OCI-LY7 (cell line): ENCODE data around the gene PTRHD1. TPM values are rescaled to one million over a fixed set of nuclear protein-coding genes. Genes with fewer than 3 reads are reported as not detected.

Experiments used
- BruUV-seq: library from RNA; stranded (reverse); fragments of 400-500 nt; replicated peaks from 2 replicates; lab custom pipeline; 2021; lab: Mats Ljungman, UMichigan
- CTCF ChIA-PET: fragments of 300-600 bp; sonication (Branson Sonifier 250); formaldehyde crosslinking; loops from one replicate; lab custom pipeline; 2022; ENCODE audit warnings: antibody characterized with exemption; ENCODE audit not compliant: unreplicated experiment; lab: Charles Lee
- POLR2A ChIA-PET: fragments of 300-600 bp; sonication (Branson Sonifier 250); formaldehyde crosslinking; loops from one replicate; lab custom pipeline; 2022; ENCODE audit warnings: antibody characterized with exemption; lab: Charles Lee
- DNase-seq: peaks from one replicate; pipeline ENCODE4 v3.0.0-alpha.2; 2015; ENCODE audit warnings: low spot score
- H2AFZ ChIP-seq: fragments of 200-600 bp; sonication (generic), shearing (Covaris generic); 2 replicates; pipeline ENCODE4 v1.6.1; 2014; ENCODE audit warnings: mild to moderate bottlenecking, antibody characterized with exemption, low read length, moderate library complexity
- H3K27ac ChIP-seq: fragments of 200-600 bp; sonication (generic); 2 replicates; pipeline ENCODE4 v1.5.1; 2014; ENCODE audit warnings: mixed run types, low read depth, mild to moderate bottlenecking, moderate library complexity, low read length, inconsistent platforms; ENCODE audit not compliant: poor library complexity, severe bottlenecking
- H3K36me3 ChIP-seq: fragments of 200-600 bp; sonication (generic); 2 replicates; pipeline ENCODE4 v1.6.1; 2014; ENCODE audit warnings: mild to moderate bottlenecking, antibody characterized with exemption, low read length, moderate library complexity, mixed read lengths; ENCODE audit not compliant: insufficient read depth
- H3K4me1 ChIP-seq: fragments of 200-600 bp; sonication (generic); 2 replicates; pipeline ENCODE4 v1.5.1; 2014; ENCODE audit warnings: mild to moderate bottlenecking, low read length; ENCODE audit not compliant: insufficient read depth, poor library complexity, severe bottlenecking
- H3K4me2 ChIP-seq: fragments of 200-600 bp; sonication (generic); 2 replicates; pipeline ENCODE4 v1.6.1; 2014; ENCODE audit warnings: mild to moderate bottlenecking, low read length
- H3K4me3 ChIP-seq: fragments of 200-600 bp; sonication (generic); 2 replicates; pipeline ENCODE4 v1.5.1; 2014; ENCODE audit warnings: mild to moderate bottlenecking, low read depth, low read length; ENCODE audit not compliant: poor library complexity, severe bottlenecking
- H3K79me2 ChIP-seq: fragments of 200-600 bp; sonication (generic); 2 replicates; pipeline ENCODE4 v1.6.1; 2016; ENCODE audit warnings: low read depth, mild to moderate bottlenecking, low read length, moderate library complexity, mixed read lengths; ENCODE audit not compliant: insufficient read depth
- H3K9me2 ChIP-seq: fragments of 200-600 bp; sonication (generic); 2 replicates; pipeline ENCODE4 v1.6.1; 2016; ENCODE audit warnings: mild to moderate bottlenecking, low read length, mixed read lengths; ENCODE audit not compliant: insufficient read depth
- H3K9me3 ChIP-seq: fragments of 200-600 bp; sonication (generic); 2 replicates; pipeline ENCODE4 v1.6.1; 2014; ENCODE audit warnings: mild to moderate bottlenecking, mixed run types, low read length, mixed read lengths
- H4K20me1 ChIP-seq: fragments of 200-600 bp; sonication (generic); 2 replicates; pipeline ENCODE4 v1.6.1; 2014; ENCODE audit warnings: mild to moderate bottlenecking, antibody characterized with exemption, low read length, moderate library complexity, mixed read lengths; ENCODE audit not compliant: insufficient read depth
- CTCF ChIP-seq: fragments of 200-600 bp; sonication (generic); conservative IDR thresholded peaks from 2 replicates; pipeline ENCODE4 v1.5.1; 2014; ENCODE audit warnings: mild to moderate bottlenecking, antibody characterized with exemption, low read length, moderate library complexity, mixed read lengths
- EZH2phosphoT487 ChIP-seq: fragments of 200-600 bp; sonication (generic); IDR thresholded peaks from 2 replicates; pipeline ENCODE4 v1.6.1; 2018; ENCODE audit warnings: low read depth, borderline replicate concordance, mild to moderate bottlenecking, mixed run types, antibody characterized with exemption, low read length, moderate library complexity, mixed read lengths
- intact Hi-C: fragments of 100-400 bp; cut with micrococcal nuclease; formaldehyde crosslinking; loops from one replicate; pipeline ENCODE4 v1.10.0; 2022; ENCODE audit not compliant: unreplicated experiment
- total RNA-seq, 2 experiments: library from RNA; depleted of rRNA in 1 of 2; stranded (reverse); fragments of >200 nt in 1 of 2; shearing (Covaris generic) in 1 of 2; gene quantifications; 2 replicates each; pipeline ENCODE4 v1.2.3, GENCODE V29; 2014 to 2022

The PTRHD1 gene
- total RNA-seq, 2 experiments from 2014 or later, result 43.9 to 55.0 TPM

- TF ChIP-seq EZH2phosphoT487 (no peak), CTCF (no peak)
- Histone ChIP-seq H4K20me1 (no peaks in the 10 kb centered on the region), H3K9me2 (no peaks in the 10 kb centered on the region), H2AFZ (no peak overlapping the region), H3K4me1 (no peaks in the 10 kb centered on the region), H3K4me2 (no peak overlapping the region), H3K9me3 (no peaks in the 10 kb centered on the region), H3K36me3 (peaks cover 30% of the 10 kb centered on the region), H3K79me2 (no peaks in the 10 kb centered on the region), H3K27ac (no peak overlapping the region), H3K4me3 (no peak overlapping the region)
- intact Hi-C loops, result no loop called here
- POLR2A ChIA-PET, result no interaction called here
- CTCF ChIA-PET, result no interaction called here
- BruUV-seq, result no TSS peak
- no peak for DNase-seq
Measured at GRCh38 chr2:24839729-24840128, 46.5 kb upstream of the PTRHD1 start.

- Histone ChIP-seq H3K4me2 (no peak overlapping the region), H3K27ac (no peak overlapping the region), H3K79me2 (no peaks in the 10 kb centered on the region), H3K9me3 (no peaks in the 10 kb centered on the region), H2AFZ (no peak overlapping the region), H3K4me3 (no peak overlapping the region), H3K4me1 (no peaks in the 10 kb centered on the region), H3K9me2 (no peaks in the 10 kb centered on the region), H4K20me1 (no peaks in the 10 kb centered on the region), H3K36me3 (peaks cover 40% of the 10 kb centered on the region)
- intact Hi-C loops, result no loop called here
- CTCF ChIA-PET, result no interaction called here
- POLR2A ChIA-PET, result no interaction called here
- DNase-seq, result no peak
- BruUV-seq, result no TSS peak
- TF ChIP-seq CTCF (no peak), EZH2phosphoT487 (no peak)
Measured at GRCh38 chr2:24838541-24838940, 45.4 kb upstream of the PTRHD1 start.

- Histone ChIP-seq H4K20me1 (no peaks in the 10 kb centered on the region), H2AFZ (no peak overlapping the region), H3K4me3 (no peak overlapping the region), H3K4me1 (no peaks in the 10 kb centered on the region), H3K4me2 (no peak overlapping the region), H3K79me2 (no peaks in the 10 kb centered on the region), H3K36me3 (peaks cover 40% of the 10 kb centered on the region), H3K27ac (no peak overlapping the region), H3K9me3 (no peaks in the 10 kb centered on the region), H3K9me2 (no peaks in the 10 kb centered on the region)
- no TSS peak for BruUV-seq
- POLR2A ChIA-PET, result interaction anchor here (0.6 kb wide), 1 partner anchor 119 kb away, joined by 3 read pairs; no protein-coding TSS in a partner anchor
- intact Hi-C loops, result no loop called here
- DNase-seq, result no peak
- CTCF ChIA-PET, result no interaction called here
- TF ChIP-seq CTCF, result no peak
- no peak for TF ChIP-seq EZH2phosphoT487
Measured at GRCh38 chr2:24837996-24838513, 44.9 kb upstream of the PTRHD1 start.
